22Rv1 (cell line): Measurements from ENCODE around the gene EXOC4.

Experiments
- H3K27ac ChIP-seq: fragments of 450-650 bp; 2 replicates; pipeline ENCODE4 v1.5.1; 2017
- CTCF ChIP-seq: fragments of 450-650 bp; IDR thresholded peaks from 2 replicates; pipeline ENCODE4 v1.5.1; 2017; ENCODE audit warnings: mild to moderate bottlenecking
- ZFX ChIP-seq: fragments of 450-650 bp; IDR thresholded peaks from 2 replicates; pipeline ENCODE4 v1.6.1; 2017; ENCODE audit warnings: antibody characterized with exemption, borderline replicate concordance

Gene EXOC4

DNA sequence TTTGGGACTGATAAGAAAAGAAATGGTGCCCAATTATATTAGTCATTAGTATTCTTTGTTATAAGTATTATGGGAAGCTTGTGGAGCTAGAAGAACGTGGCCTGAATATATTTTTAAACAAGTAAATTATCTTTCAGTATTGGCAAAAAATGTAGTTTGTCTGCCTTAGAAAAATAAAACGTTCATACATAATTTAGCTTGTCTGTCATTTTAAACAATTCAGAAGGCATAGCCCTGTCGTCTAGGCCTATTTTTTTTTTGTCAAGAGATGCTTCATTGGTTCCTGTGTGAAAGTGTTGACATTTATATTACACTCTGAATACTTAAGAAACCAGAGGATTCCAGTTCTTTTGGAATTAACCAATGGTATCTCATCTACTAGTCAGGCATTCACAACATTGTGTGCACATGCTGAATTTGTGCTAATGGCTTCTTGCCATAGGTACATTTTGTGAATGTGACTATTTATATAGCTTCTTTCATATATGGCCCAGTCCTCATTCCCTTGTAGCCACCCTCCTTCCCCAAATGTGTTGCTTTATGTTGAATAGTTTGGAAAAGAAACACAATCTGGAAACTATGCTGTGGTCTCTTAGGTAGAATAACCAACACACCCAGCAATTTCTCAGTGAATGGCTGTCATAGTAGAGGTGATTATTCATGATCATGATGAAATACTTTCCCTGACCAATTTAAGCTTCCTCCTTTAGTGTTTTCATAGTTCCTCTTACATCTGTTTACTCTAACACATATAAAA, 435.8 kb downstream of the EXOC4 start:
- TF ChIP-seq CTCF = no peak
- no peak for TF ChIP-seq ZFX
- no peak overlapping the region for H3K27ac ChIP-seq

DNA sequence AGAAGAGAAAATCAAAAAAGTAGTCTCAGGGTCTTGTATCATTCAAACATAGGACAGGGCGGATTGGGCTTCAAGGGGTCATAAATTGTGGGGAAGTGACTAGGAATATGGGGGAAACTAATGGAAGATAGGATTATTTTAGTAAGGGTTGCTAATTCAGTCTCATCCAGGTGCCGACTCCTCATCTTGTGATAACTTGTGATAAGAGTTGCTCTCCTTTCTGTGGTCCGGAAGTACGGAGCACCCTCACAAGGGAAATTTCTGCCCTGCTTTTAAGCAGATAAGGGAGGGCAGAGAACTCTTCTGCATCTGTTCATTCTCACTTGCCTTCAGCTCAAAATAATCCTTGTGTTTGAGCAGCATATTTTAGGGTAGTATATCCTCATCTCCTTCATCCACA, 437.9 kb downstream of the EXOC4 start:
- no peak for TF ChIP-seq CTCF
- no peak for TF ChIP-seq ZFX

DNA sequence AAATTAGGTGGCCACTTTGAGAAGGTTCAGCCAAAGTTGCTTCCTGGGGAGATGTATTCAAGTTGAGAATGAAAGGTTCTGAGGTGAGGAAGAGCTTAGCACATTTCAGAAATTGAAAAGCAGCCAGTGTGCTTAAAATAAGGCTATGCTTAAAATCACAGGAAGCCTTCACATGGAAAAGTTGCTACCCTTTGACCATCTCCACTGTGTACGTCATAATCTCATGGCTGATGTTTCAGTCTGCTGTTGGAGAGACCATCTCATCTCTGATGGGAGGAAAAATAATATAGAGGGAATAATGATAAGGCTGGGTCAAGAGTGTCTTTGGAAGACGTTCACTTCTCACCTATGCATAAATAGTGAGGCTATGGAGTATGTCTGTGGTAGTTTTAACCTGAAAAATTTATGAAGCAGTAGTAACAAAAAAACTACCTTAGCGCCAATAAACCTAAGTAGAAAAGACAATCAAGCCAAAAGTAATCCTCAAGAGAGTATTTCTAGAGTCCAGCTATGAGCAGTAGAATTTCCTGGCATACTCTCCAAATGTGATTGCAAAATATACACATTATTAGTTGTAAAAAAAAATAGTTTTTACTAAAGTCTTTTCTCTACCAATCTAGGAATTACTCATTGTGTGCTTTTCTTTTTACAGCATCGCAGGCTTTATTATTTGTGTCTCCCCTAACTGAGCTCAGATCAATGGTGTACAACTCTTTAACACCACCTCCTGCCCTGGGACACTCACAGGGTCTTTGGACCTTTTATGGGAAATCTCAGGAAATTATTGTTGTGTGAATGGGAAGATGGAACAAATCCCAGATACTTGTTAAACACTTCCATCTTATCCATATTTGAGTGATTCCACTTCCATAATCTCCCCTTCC, 439.1 kb downstream of the EXOC4 start:
- H3K27ac ChIP-seq = no peak overlapping the region
- no peak for TF ChIP-seq ZFX
- TF ChIP-seq CTCF = no peak

More for the DNA sequence above, 437.9 kb downstream of the EXOC4 start:
- H3K27ac ChIP-seq = no peak overlapping the region

GRCh38 chr7:133693281-133693680, 440.4 kb downstream of the EXOC4 start:
- no peak for TF ChIP-seq ZFX
- TF ChIP-seq CTCF = no peak
- H3K27ac ChIP-seq = no peak overlapping the region

GRCh38 chr7:133696056-133696455, 443.2 kb downstream of the EXOC4 start:
- TF ChIP-seq CTCF = no peak
- no peak for TF ChIP-seq ZFX
- no peak overlapping the region for H3K27ac ChIP-seq

DNA sequence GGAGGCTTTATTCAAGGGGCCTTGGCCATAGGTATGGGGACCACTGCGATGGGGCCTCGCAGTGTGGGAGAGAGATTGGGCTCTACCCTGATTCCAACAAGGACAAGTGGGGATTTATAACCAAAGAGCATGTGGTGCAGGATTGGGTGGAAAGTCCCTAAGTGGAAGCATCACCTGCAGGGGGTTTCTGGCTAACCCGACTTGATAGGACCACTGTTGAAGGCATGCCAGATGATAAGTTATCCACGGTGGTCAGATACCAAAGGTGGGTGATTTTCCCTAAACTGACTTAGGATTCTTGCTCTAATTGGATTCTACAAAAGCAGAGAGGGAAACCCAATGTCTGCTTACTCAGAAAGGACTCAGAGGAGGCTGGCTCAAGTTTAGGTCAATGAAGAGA, 444.7 kb downstream of the EXOC4 start:
- no peak overlapping the region for H3K27ac ChIP-seq
- TF ChIP-seq CTCF (no peak), ZFX (no peak)

DNA sequence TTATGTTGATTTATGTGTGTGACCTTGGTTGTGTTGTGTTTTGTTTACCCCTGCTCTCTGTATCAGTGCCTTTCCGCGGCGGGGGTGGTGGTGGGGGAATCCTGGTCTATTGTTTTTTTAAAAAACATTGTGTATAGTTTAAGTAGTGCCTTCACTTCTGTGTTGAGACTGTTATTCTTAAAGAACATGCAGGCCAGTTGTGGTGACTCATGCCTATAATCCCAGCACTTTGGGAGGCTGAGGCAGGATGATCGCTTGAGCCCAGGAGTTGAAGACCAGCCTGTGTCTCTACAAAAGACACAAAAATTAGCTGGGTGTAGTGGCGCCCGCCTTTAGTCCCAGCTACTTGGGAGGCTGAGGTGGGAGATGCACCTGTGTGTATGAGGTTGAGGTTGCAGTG, 445.2 kb downstream of the EXOC4 start:
- H3K27ac ChIP-seq = no peak overlapping the region
- no peak for TF ChIP-seq ZFX
- TF ChIP-seq CTCF = no peak
